Stimulated activated CD8-positive, alpha-beta memory T cell treated with anti-CD3 and anti-CD28 coated beads, Interleukin-7, amount 100 ng/mL, for 4 hours (primary cell): ENCODE data around the gene ATG2B.
"Not testable (repeated sequence)": the region's sequence is repeated elsewhere in the genome, so short reads cannot be mapped to it uniquely, and the experiment has no call there.

ENCODE experiments used
- DNase-seq, 2 donors: peaks; one replicate each; pipeline ENCODE4 v3.0.0-alpha.2; 2020; ENCODE audit warnings: low read depth in 2 of 2

The ATG2B gene

GRCh38 chr14:96380735-96381134 is 17.6 kb upstream of the ATG2B start:
- DNase-seq, result no peak

GRCh38 chr14:96376093-96376492 is 13.0 kb upstream of the ATG2B start:
- DNase-seq, result no peak

- no peak for DNase-seq
Measured at GRCh38 chr14:96373538-96373937, 10.4 kb upstream of the ATG2B start.

GRCh38 chr14:96370528-96370927 is 7.4 kb upstream of the ATG2B start:
- no peak for DNase-seq

GRCh38 chr14:96368534-96368933 is 5.4 kb upstream of the ATG2B start:
- DNase-seq, result no peak

- no peak for DNase-seq
Measured at GRCh38 chr14:96364962-96365361, 1.8 kb upstream of the ATG2B start.

GRCh38 chr14:96363751-96364336 is 703 bp upstream of the ATG2B start:
- DNase-seq, result peak; percentile 8 to 16

- DNase-seq, result peak in 1 of 2 donors; percentile 34
Measured at GRCh38 chr14:96362071-96362964, 823 bp downstream of the ATG2B start.

- DNase-seq, result no peak
Measured at GRCh38 chr14:96359959-96360358, 3.2 kb downstream of the ATG2B start.

- DNase-seq, result no peak
Measured at GRCh38 chr14:96357216-96357615, 5.9 kb downstream of the ATG2B start.

- DNase-seq, result no peak
Measured at GRCh38 chr14:96354246-96354645, 8.9 kb downstream of the ATG2B start.

- no peak for DNase-seq
Measured at GRCh38 chr14:96352708-96353107, 10.4 kb downstream of the ATG2B start.

- no peak for DNase-seq
Measured at GRCh38 chr14:96351986-96352385, 11.2 kb downstream of the ATG2B start.

GRCh38 chr14:96349286-96350075 is 13.7 kb downstream of the ATG2B start:
- no peak for DNase-seq

GRCh38 chr14:96347957-96348356 is 15.2 kb downstream of the ATG2B start:
- not testable (repeated sequence) for DNase-seq

GRCh38 chr14:96345669-96346068 is 17.5 kb downstream of the ATG2B start:
- no peak for DNase-seq

GRCh38 chr14:96341323-96341722 is 21.8 kb downstream of the ATG2B start:
- DNase-seq, result no peak

GRCh38 chr14:96338551-96338950 is 24.6 kb downstream of the ATG2B start:
- no peak for DNase-seq

GRCh38 chr14:96324219-96324618 is 38.9 kb downstream of the ATG2B start:
- DNase-seq, result no peak

GRCh38 chr14:96320605-96321004 is 42.5 kb downstream of the ATG2B start:
- DNase-seq, result no peak

- no peak for DNase-seq
Measured at GRCh38 chr14:96318836-96319235, 44.3 kb downstream of the ATG2B start.

GRCh38 chr14:96316087-96316486 is 47.1 kb downstream of the ATG2B start:
- DNase-seq, result no peak
